Chondrocyte (in vitro differentiated cells): ENCODE data around the gene PGRMC2. TPM values are rescaled to one million over a fixed set of nuclear protein-coding genes. Genes with fewer than 3 reads are reported as not detected.

Source experiments
- DNase-seq: peaks from one replicate; pipeline ENCODE4 v3.0.0; 2021; ENCODE audit warnings: mixed read lengths, low spot score
- H3K27ac Mint-ChIP-seq: one replicate; pipeline ENCODE4 v1.8.0; 2021; ENCODE audit warnings: mild to moderate bottlenecking, moderate library complexity, mixed read lengths; ENCODE audit not compliant: unreplicated experiment
- H3K27me3 Mint-ChIP-seq: 2 replicates; pipeline ENCODE4 v1.8.0; 2021; ENCODE audit warnings: low read depth, mixed read lengths
- H3K36me3 Mint-ChIP-seq: 2 replicates; pipeline ENCODE4 v1.8.0; 2021; ENCODE audit warnings: low read depth, mixed read lengths
- H3K4me1 Mint-ChIP-seq: 2 replicates; pipeline ENCODE4 v1.8.0; 2021; ENCODE audit warnings: low read depth, mild to moderate bottlenecking, mixed read lengths
- H3K4me3 Mint-ChIP-seq: one replicate; pipeline ENCODE4 v1.8.0; 2021; ENCODE audit warnings: mild to moderate bottlenecking, moderate library complexity, mixed read lengths; ENCODE audit not compliant: unreplicated experiment
- H3K9me3 Mint-ChIP-seq: 2 replicates; pipeline ENCODE4 v1.8.0; 2021; ENCODE audit warnings: low read depth, mixed read lengths
- CTCF ChIP-seq: fragments of 200-600 bp; sonication (generic); IDR thresholded peaks from 2 replicates; pipeline ENCODE4 v1.5.0; 2021; ENCODE audit warnings: antibody characterized with exemption, mild to moderate bottlenecking, moderate library complexity
- long read RNA-seq: library from polyadenylated mRNA; stranded (forward); transcript quantifications from one replicate; pipeline ENCODE4 v2.0.0, GENCODE V29; 2021
- total RNA-seq: library from RNA; stranded (reverse); gene quantifications from 3 replicates; pipeline ENCODE4 v1.2.1, GENCODE V29; 2021

Gene PGRMC2
- 136 to 138 TPM (median 136 TPM) in 3 replicates for total RNA-seq
- long read RNA-seq, transcript PGRMC2-208 (3 exons, 3,783 nt), result major isoform, 25 of 77 reads
- long read RNA-seq, partial matches to known transcripts, result 0 of 77 reads
- long read RNA-seq, other reads (novel, unspliced or antisense), result 48 of 77 reads

GRCh38 chr4:128287141-128287870 is at the start of gene PGRMC2:
PGRMC2 (minus strand) TSS chr4:128287813; CDS start chr4:128287790, 23 bp downstream.
- no peak for TF ChIP-seq CTCF
- peaks cover 7% of the 10 kb centered on the region for H3K36me3 Mint-ChIP-seq
- DNase-seq, result peak; percentile 92
- H3K9me3 Mint-ChIP-seq, result no peaks in the 10 kb centered on the region
- peaks cover 41% of the 10 kb centered on the region for H3K4me1 Mint-ChIP-seq
- H3K27ac Mint-ChIP-seq, result peak within 1 kb of the TSS; percentile 96
- no peaks in the 10 kb centered on the region for H3K27me3 Mint-ChIP-seq
- peak within 1 kb of the TSS; percentile 96 for H3K4me3 Mint-ChIP-seq

- peak overlapping the region; percentile 24 for H3K27ac Mint-ChIP-seq
- no peaks in the 10 kb centered on the region for H3K27me3 Mint-ChIP-seq
- peaks cover 47% of the 10 kb centered on the region for H3K4me1 Mint-ChIP-seq
- peaks cover 2% of the 10 kb centered on the region for H3K9me3 Mint-ChIP-seq
- DNase-seq, result no peak
- no peak overlapping the region for H3K4me3 Mint-ChIP-seq
- TF ChIP-seq CTCF, result no peak
- H3K36me3 Mint-ChIP-seq, result peaks cover 1% of the 10 kb centered on the region
Measured at GRCh38 chr4:128335541-128335940, 47.9 kb upstream of the PGRMC2 start.

- TF ChIP-seq CTCF, result no peak
- Mint-ChIP-seq H3K27me3 (no peaks in the 10 kb centered on the region), H3K4me3 (no peak overlapping the region), H3K36me3 (no peaks in the 10 kb centered on the region), H3K4me1 (peaks cover 55% of the 10 kb centered on the region), H3K9me3 (peaks cover 2% of the 10 kb centered on the region), H3K27ac (no peak overlapping the region)
- no peak for DNase-seq
Measured at GRCh38 chr4:128334256-128334655, 46.6 kb upstream of the PGRMC2 start.

- TF ChIP-seq CTCF, result no peak
- peaks cover 2% of the 10 kb centered on the region for H3K9me3 Mint-ChIP-seq
- H3K4me1 Mint-ChIP-seq, result peaks cover 47% of the 10 kb centered on the region
- H3K27ac Mint-ChIP-seq, result peak overlapping the region; percentile 37
- no peaks in the 10 kb centered on the region for H3K27me3 Mint-ChIP-seq
- H3K4me3 Mint-ChIP-seq, result no peak overlapping the region
- no peak for DNase-seq
- H3K36me3 Mint-ChIP-seq, result no peaks in the 10 kb centered on the region
Measured at GRCh38 chr4:128333309-128334018, 45.9 kb upstream of the PGRMC2 start.

- Mint-ChIP-seq H3K4me1 (peaks cover 45% of the 10 kb centered on the region), H3K9me3 (peaks cover 2% of the 10 kb centered on the region), H3K36me3 (no peaks in the 10 kb centered on the region), H3K27ac (peak overlapping the region; percentile 86), H3K27me3 (no peaks in the 10 kb centered on the region), H3K4me3 (no peak overlapping the region)
- no peak for TF ChIP-seq CTCF
- DNase-seq, result no peak
Measured at GRCh38 chr4:128332081-128332480, 44.5 kb upstream of the PGRMC2 start.
